B cell (primary cell): Measurements from ENCODE around the gene PACSIN2.

Experiments used
- EZH2 ChIP-seq: IDR thresholded peaks from 2 replicates; pipeline ENCODE4 v1.6.1; 2012; ENCODE audit warnings: borderline replicate concordance, low read depth, mild to moderate bottlenecking, moderate library complexity, low read length; ENCODE audit not compliant: insufficient read depth, poor library complexity, severe bottlenecking
- TF ChIP-seq, protein P1 (sequence below): fragments of 200-600 bp; IDR thresholded peaks from one replicate; pipeline ENCODE4 v1.8.0; 2022; ENCODE audit warnings: antibody characterized with exemption, mild to moderate bottlenecking

DNA sequence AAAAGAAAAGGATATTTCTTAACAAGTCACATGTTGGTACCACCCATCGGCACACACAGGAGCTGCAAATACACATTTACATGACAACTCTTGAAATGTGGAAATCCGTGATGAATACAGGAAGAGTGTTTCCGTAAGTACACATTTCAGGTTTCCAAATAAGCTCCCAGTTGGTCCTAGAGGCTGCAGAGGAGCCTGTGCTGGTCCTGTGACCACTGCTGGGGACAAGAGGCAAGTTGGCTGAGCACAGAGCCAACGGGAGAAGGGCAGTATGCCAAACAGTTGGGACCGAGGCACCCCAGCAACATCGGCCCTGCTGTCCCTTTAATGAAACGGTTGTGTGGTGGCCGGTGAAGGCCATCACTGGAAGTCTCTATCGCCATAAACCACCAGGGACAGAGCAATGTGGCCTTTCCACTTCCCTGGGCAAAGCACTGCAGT is 119.4 kb downstream of the PACSIN2 start:
- TF ChIP-seq, protein P1, sequence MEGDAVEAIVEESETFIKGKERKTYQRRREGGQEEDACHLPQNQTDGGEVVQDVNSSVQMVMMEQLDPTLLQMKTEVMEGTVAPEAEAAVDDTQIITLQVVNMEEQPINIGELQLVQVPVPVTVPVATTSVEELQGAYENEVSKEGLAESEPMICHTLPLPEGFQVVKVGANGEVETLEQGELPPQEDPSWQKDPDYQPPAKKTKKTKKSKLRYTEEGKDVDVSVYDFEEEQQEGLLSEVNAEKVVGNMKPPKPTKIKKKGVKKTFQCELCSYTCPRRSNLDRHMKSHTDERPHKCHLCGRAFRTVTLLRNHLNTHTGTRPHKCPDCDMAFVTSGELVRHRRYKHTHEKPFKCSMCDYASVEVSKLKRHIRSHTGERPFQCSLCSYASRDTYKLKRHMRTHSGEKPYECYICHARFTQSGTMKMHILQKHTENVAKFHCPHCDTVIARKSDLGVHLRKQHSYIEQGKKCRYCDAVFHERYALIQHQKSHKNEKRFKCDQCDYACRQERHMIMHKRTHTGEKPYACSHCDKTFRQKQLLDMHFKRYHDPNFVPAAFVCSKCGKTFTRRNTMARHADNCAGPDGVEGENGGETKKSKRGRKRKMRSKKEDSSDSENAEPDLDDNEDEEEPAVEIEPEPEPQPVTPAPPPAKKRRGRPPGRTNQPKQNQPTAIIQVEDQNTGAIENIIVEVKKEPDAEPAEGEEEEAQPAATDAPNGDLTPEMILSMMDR = no peak
- no peak for TF ChIP-seq EZH2
